Panc1 (cell line): ENCODE data around the gene MGAT5.

Source experiments
- SIN3A ChIP-seq: IDR thresholded peaks from 2 replicates; pipeline ENCODE4 v1.6.1; 2012; ENCODE audit warnings: low read depth, mild to moderate bottlenecking, low read length, moderate library complexity, borderline replicate concordance; ENCODE audit not compliant: insufficient read depth
- TF ChIP-seq, protein P1 (sequence below), 2 experiments: IDR thresholded peaks; 2 replicates each; pipeline ENCODE4 v1.6.1; 2011 to 2012; ENCODE audit warnings: low read depth in 2 of 2, control low read depth in 1 of 2, low read length in 1 of 2, mild to moderate bottlenecking in 1 of 2, moderate library complexity in 1 of 2; ENCODE audit not compliant: insufficient read depth in 1 of 2
- TF ChIP-seq, protein P2 (sequence below): fragments of 450-650 bp; IDR thresholded peaks from 2 replicates; pipeline ENCODE4 v1.5.1; 2017; ENCODE audit warnings: mild to moderate bottlenecking

DNA sequence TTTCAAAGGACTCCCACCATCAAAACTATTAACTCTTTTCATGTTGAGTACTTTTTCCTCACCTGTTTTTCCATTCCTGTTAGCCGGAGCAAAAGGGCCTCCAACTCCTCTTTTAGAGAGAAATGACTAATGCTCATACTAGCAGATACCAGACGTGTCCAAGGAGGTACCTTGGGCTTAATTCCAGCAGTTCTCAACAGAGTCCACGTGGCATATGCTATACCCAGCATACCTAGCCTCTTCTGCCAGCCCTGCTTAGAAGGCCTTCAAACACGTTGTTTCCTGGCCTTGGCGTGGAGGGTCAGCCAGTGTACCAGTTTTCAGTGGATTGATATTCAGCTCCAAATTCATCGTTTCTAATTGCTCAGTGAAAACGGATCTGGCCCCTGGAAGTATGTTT lies 123.9 kb downstream of the MGAT5 start:
- TF ChIP-seq, protein P1, sequence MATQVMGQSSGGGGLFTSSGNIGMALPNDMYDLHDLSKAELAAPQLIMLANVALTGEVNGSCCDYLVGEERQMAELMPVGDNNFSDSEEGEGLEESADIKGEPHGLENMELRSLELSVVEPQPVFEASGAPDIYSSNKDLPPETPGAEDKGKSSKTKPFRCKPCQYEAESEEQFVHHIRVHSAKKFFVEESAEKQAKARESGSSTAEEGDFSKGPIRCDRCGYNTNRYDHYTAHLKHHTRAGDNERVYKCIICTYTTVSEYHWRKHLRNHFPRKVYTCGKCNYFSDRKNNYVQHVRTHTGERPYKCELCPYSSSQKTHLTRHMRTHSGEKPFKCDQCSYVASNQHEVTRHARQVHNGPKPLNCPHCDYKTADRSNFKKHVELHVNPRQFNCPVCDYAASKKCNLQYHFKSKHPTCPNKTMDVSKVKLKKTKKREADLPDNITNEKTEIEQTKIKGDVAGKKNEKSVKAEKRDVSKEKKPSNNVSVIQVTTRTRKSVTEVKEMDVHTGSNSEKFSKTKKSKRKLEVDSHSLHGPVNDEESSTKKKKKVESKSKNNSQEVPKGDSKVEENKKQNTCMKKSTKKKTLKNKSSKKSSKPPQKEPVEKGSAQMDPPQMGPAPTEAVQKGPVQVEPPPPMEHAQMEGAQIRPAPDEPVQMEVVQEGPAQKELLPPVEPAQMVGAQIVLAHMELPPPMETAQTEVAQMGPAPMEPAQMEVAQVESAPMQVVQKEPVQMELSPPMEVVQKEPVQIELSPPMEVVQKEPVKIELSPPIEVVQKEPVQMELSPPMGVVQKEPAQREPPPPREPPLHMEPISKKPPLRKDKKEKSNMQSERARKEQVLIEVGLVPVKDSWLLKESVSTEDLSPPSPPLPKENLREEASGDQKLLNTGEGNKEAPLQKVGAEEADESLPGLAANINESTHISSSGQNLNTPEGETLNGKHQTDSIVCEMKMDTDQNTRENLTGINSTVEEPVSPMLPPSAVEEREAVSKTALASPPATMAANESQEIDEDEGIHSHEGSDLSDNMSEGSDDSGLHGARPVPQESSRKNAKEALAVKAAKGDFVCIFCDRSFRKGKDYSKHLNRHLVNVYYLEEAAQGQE (IDR thresholded peaks at IDR 0.05; ENCODE audit: insufficient read depth in 1 of 2, low read depth in 2 of 2, low read length in 1 of 2): no peak
- TF ChIP-seq, protein P2, sequence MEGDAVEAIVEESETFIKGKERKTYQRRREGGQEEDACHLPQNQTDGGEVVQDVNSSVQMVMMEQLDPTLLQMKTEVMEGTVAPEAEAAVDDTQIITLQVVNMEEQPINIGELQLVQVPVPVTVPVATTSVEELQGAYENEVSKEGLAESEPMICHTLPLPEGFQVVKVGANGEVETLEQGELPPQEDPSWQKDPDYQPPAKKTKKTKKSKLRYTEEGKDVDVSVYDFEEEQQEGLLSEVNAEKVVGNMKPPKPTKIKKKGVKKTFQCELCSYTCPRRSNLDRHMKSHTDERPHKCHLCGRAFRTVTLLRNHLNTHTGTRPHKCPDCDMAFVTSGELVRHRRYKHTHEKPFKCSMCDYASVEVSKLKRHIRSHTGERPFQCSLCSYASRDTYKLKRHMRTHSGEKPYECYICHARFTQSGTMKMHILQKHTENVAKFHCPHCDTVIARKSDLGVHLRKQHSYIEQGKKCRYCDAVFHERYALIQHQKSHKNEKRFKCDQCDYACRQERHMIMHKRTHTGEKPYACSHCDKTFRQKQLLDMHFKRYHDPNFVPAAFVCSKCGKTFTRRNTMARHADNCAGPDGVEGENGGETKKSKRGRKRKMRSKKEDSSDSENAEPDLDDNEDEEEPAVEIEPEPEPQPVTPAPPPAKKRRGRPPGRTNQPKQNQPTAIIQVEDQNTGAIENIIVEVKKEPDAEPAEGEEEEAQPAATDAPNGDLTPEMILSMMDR: no peak
- TF ChIP-seq SIN3A: no peak
